Type B pancreatic cell (in vitro differentiated cells): ENCODE measurements around the gene SLC6A18. TPM values are rescaled to one million over a fixed set of nuclear protein-coding genes. Genes with fewer than 3 reads are reported as not detected.
A peak's percentile ranks its signal among the peaks of the same experiment; 100 is the strongest.

ENCODE experiments used
- DNase-seq: peaks from one replicate; pipeline ENCODE4 v3.0.0; 2021; ENCODE audit warnings: mixed read lengths; ENCODE audit not compliant: unreplicated experiment; ENCODE audit errors: extremely low spot score
- H3K27ac Mint-ChIP-seq: 2 replicates; pipeline ENCODE4 v1.8.0; 2021; ENCODE audit warnings: mild to moderate bottlenecking, mixed read lengths
- H3K27me3 Mint-ChIP-seq: 2 replicates; pipeline ENCODE4 v1.8.0; 2021; ENCODE audit warnings: mixed read lengths
- H3K36me3 Mint-ChIP-seq: 2 replicates; pipeline ENCODE4 v1.8.0; 2021; ENCODE audit warnings: mixed read lengths
- H3K4me1 Mint-ChIP-seq: one replicate; pipeline ENCODE4 v1.8.0; 2021; ENCODE audit warnings: mixed read lengths; ENCODE audit not compliant: unreplicated experiment
- H3K4me3 Mint-ChIP-seq: 2 replicates; pipeline ENCODE4 v1.8.0; 2021; ENCODE audit warnings: mild to moderate bottlenecking, mixed read lengths
- H3K9me3 Mint-ChIP-seq: 2 replicates; pipeline ENCODE4 v1.8.0; 2021; ENCODE audit warnings: mixed read lengths
- CTCF ChIP-seq: fragments of 200-600 bp; sonication (generic); conservative IDR thresholded peaks from 2 replicates; pipeline ENCODE4 v1.5.0; 2021; ENCODE audit warnings: antibody characterized with exemption, mild to moderate bottlenecking
- total RNA-seq: library from RNA; stranded (reverse); gene quantifications from 2 replicates; pipeline ENCODE4 v1.2.1, GENCODE V29; 2021; ENCODE audit warnings: low replicate concordance

SLC6A18 gene
- total RNA-seq, 1 donor from 2014 or later = 0.41 TPM

GRCh38 chr5:1199649-1200494 lies 25.3 kb upstream of the SLC6A18 start:
- no peak for DNase-seq
- peaks cover 3% of the 10 kb centered on the region for H3K4me1 Mint-ChIP-seq
- H3K4me3 Mint-ChIP-seq = no peak overlapping the region
- H3K36me3 Mint-ChIP-seq = no peaks in the 10 kb centered on the region
- no peaks in the 10 kb centered on the region for H3K9me3 Mint-ChIP-seq
- H3K27me3 Mint-ChIP-seq = peaks cover 6% of the 10 kb centered on the region
- no peak for TF ChIP-seq CTCF
- no peak overlapping the region for H3K27ac Mint-ChIP-seq

- peaks cover 5% of the 10 kb centered on the region for H3K27me3 Mint-ChIP-seq
- no peak for DNase-seq
Observed at GRCh38 chr5:1200495-1201326, 24.5 kb upstream of the SLC6A18 start.

GRCh38 chr5:1201327-1202025 lies 23.7 kb upstream of the SLC6A18 start, which contains the start of gene SLC6A19:
SLC6A19 (plus strand) TSS chr5:1201595; CDS start chr5:1201651, 56 bp downstream.
- Mint-ChIP-seq H3K27me3 (peaks cover 9% of the 10 kb centered on the region), H3K4me1 (peaks cover 6% of the 10 kb centered on the region), H3K9me3 (no peaks in the 10 kb centered on the region), H3K4me3 (peak within 1 kb of the TSS; percentile 25), H3K36me3 (no peaks in the 10 kb centered on the region), H3K27ac (no peak within 1 kb of the TSS)
- DNase-seq = no peak
- no peak for TF ChIP-seq CTCF

More at GRCh38 chr5:1200495-1201326, 24.5 kb upstream of the SLC6A18 start:
- Mint-ChIP-seq H3K9me3 (no peaks in the 10 kb centered on the region), H3K36me3 (no peaks in the 10 kb centered on the region), H3K4me3 (no peak overlapping the region), H3K27ac (no peak overlapping the region), H3K4me1 (peaks cover 6% of the 10 kb centered on the region)
- no peak for TF ChIP-seq CTCF

- Mint-ChIP-seq H3K36me3 (no peaks in the 10 kb centered on the region), H3K4me3 (no peak overlapping the region), H3K27me3 (peaks cover 6% of the 10 kb centered on the region), H3K27ac (no peak overlapping the region), H3K4me1 (peaks cover 6% of the 10 kb centered on the region), H3K9me3 (no peaks in the 10 kb centered on the region)
- TF ChIP-seq CTCF = no peak
- no peak for DNase-seq
Observed at GRCh38 chr5:1202026-1202797, 23.0 kb upstream of the SLC6A18 start.

GRCh38 chr5:1202798-1203185 lies 22.4 kb upstream of the SLC6A18 start:
- no peak overlapping the region for H3K4me3 Mint-ChIP-seq
- no peak for DNase-seq
- H3K27ac Mint-ChIP-seq = no peak overlapping the region
- no peak for TF ChIP-seq CTCF
- H3K9me3 Mint-ChIP-seq = no peaks in the 10 kb centered on the region
- H3K36me3 Mint-ChIP-seq = no peaks in the 10 kb centered on the region
- peaks cover 10% of the 10 kb centered on the region for H3K27me3 Mint-ChIP-seq
- H3K4me1 Mint-ChIP-seq = peaks cover 10% of the 10 kb centered on the region
